ENCODE measurements around the gene SGO2. TPM values are rescaled to one million over a fixed set of nuclear protein-coding genes. Genes with fewer than 3 reads are reported as not detected.

Gene SGO2
- total and polyA plus RNA-seq, 2 of the 13 experiments (the other 11 are each of a cell fraction or from before 2014, with no cell fraction given), result 5.1 to 16.2 TPM

GRCh38 chr2:200587007-200587616 is 61.1 kb downstream of the SGO2 start:
- 57% methylated on average over 9 of the region's 9 CpGs for WGBS (ENCODE audit: low lambda C conversion rate)
- H3K4me3 ChIP-seq (replicated peaks in 1 of 3; ENCODE audit: insufficient read depth in 1 of 3, low read depth in 2 of 3, low read length in 3 of 3), result no peak overlapping the region
- DNase-seq (ENCODE audit: low spot score) (no peak), ATAC-seq (peak; percentile 18), FAIRE-seq (peak; percentile 46)
- in situ Hi-C loops (cut with HindIII; ENCODE audit: extremely low pct_ligation_motif_present, low pct_unique_long_range_greater_than_20kb) (loop anchor here (5.0 kb wide), 1 partner anchor 70 kb away; no protein-coding TSS in a partner anchor), intact Hi-C loops (cut with micrococcal nuclease; ENCODE audit: unreplicated experiment) (loop anchor here (2.0 to 5.0 kb wide), 2 partner anchors 18 to 40 kb away; no protein-coding TSS in a partner anchor)
- ChIA-PET POLR2A (interaction anchor here (1.0 to 4.6 kb wide), 9 partner anchors 8 to 161 kb away, joined by 3 to 73 read pairs (median 12); no protein-coding TSS in a partner anchor), CTCF (ENCODE audit: low intra/inter-chr PET ratio, low total read pairs) (no interaction called here)
- H3K4me1 ChIP-seq (ENCODE audit: insufficient read depth, low read length), result peaks cover 43% of the 10 kb centered on the region
- H4K20me1 ChIP-seq (ENCODE audit: insufficient read depth, low read length), result no peaks in the 10 kb centered on the region
- no peaks in the 10 kb centered on the region for H3K36me3 ChIP-seq (replicated peaks in 1 of 2; ENCODE audit: control insufficient read depth in 1 of 2, insufficient read depth in 2 of 2, low read length in 2 of 2)
- no peaks in the 10 kb centered on the region; a peak in 1 of 5 replicates for H3K27me3 ChIP-seq (ENCODE audit: control insufficient read depth in 1 of 2, insufficient read depth in 2 of 2, low read length in 2 of 2)
- no peaks in the 10 kb centered on the region for H3K79me2 ChIP-seq (ENCODE audit: insufficient read depth, low read length)
- BruUV-seq (replicated peaks), result no TSS peak
- no peak overlapping the region for H3K27ac ChIP-seq (ENCODE audit: extremely low read length, insufficient read depth, low read length)
- H2AFZ ChIP-seq (ENCODE audit: low read length), result no peak overlapping the region
- no peak overlapping the region for H3K9ac ChIP-seq (ENCODE audit: insufficient read depth, low read depth, low read length)
- H3K9me3 ChIP-seq (ENCODE audit: low read length), result no peaks in the 10 kb centered on the region
- H3K4me2 ChIP-seq (ENCODE audit: low read depth, low read length), result peak overlapping the region; percentile 97; the same call in 1 of the 2 replicates
- TF ChIP-seq HNF4A (CRISPR knock-in tag; IDR thresholded peaks at IDR 0.05) (peak; percentile 58), HMGXB4 (CRISPR knock-in tag; IDR thresholded peaks at IDR 0.05; ENCODE audit: borderline replicate concordance in 1 of 2, low read depth in 1 of 2) (no peak), ZBTB4 (CRISPR knock-in tag; IDR thresholded peaks at IDR 0.05; ENCODE audit: borderline replicate concordance) (no peak), ZFP36L2 (CRISPR knock-in tag; IDR thresholded peaks at IDR 0.05) (no peak), ZNF121 (CRISPR knock-in tag; IDR thresholded peaks at IDR 0.05) (peak; percentile 89), ISX (CRISPR knock-in tag; conservative IDR thresholded peaks at IDR 0.05) (no peak), KAT8 (CRISPR knock-in tag; IDR thresholded peaks at IDR 0.05) (0 out of 2 replicates have a peak, but pooled peaks have one; percentile 14), BORCS8-MEF2B (CRISPR knock-in tag; IDR thresholded peaks at IDR 0.05) (0 out of 2 replicates have a peak, but pooled peaks have one; percentile 22), ARNT (IDR thresholded peaks at IDR 0.05) (no peak), KIAA2018 (CRISPR knock-in tag; IDR thresholded peaks at IDR 0.05; ENCODE audit: borderline replicate concordance) (no peak)

Measured in HepG2 (cell line).